HepG2 (cell line): ENCODE measurements around the gene SNIP1. TPM values are rescaled to one million over a fixed set of nuclear protein-coding genes. Genes with fewer than 3 reads are reported as not detected.

Experiments used
- ATAC-seq: fragments of 200-7000 bp; cut with Tn5 transposase; 3 replicates; pipeline ENCODE4 v1.9.1; 2020; ENCODE audit warnings: mild to moderate bottlenecking, moderate library complexity
- BruUV-seq: library from RNA; stranded (reverse); fragments of 400-500 nt; replicated peaks from 2 replicates; lab custom pipeline; 2021; lab: Mats Ljungman, UMichigan
- CTCF ChIA-PET: fragments of 300-600 bp; formaldehyde crosslinking; extraction: SDS; loops from one replicate; lab custom pipeline; 2021; ENCODE audit warnings: low total read pairs, inconsistent platforms, low intra/inter-chr PET ratio; lab: Yijun Ruan, JAX
- POLR2A ChIA-PET: fragments of 350-600 bp; sonication (Branson Sonifier 250); formaldehyde crosslinking; loops from one replicate; lab custom pipeline; 2020; ENCODE audit warnings: antibody characterized with exemption, inconsistent platforms; lab: Yijun Ruan, JAX
- DNase-seq: peaks from one replicate; pipeline ENCODE4 v3.0.0-alpha.2; 2015; ENCODE audit warnings: low spot score
- FAIRE-seq: peaks from 3 replicates; lab custom pipeline; 2011; peaks lifted over from hg19 to GRCh38; lab: Jason Lieb, UNC
- H2AFZ ChIP-seq: one replicate; pipeline ENCODE4 v1.6.1; 2011; ENCODE audit warnings: low read length, inconsistent platforms
- H3K27ac ChIP-seq: fragments of 300-600 bp; 3 replicates; pipeline ENCODE4 v1.8.0; 2011; ENCODE audit warnings: mixed run types, mild to moderate bottlenecking, mixed read lengths, low read length, inconsistent platforms; ENCODE audit not compliant: insufficient read depth; ENCODE audit errors: extremely low read length
- H3K27me3 ChIP-seq, 2 experiments: fragments of 200-600 bp in 1 of 2; 2 replicates in 1 of 2; 3 replicates in 1 of 2; pipeline versions ENCODE4 v1.6.0 to v1.8.0; 2011; ENCODE audit warnings: low read length in 2 of 2, mild to moderate bottlenecking in 2 of 2, moderate library complexity in 2 of 2, inconsistent platforms in 1 of 2; ENCODE audit not compliant: insufficient read depth in 2 of 2, control insufficient read depth in 1 of 2
- H3K36me3 ChIP-seq, 2 experiments: fragments of 200-600 bp in 1 of 2; replicated peaks in 1 of 2; 2 replicates in 1 of 2; 3 replicates in 1 of 2; pipeline versions ENCODE4 v1.5.1 to v1.8.0; 2011; ENCODE audit warnings: low read length in 2 of 2, inconsistent platforms in 1 of 2; ENCODE audit not compliant: insufficient read depth in 2 of 2, control insufficient read depth in 1 of 2
- H3K4me1 ChIP-seq: 2 replicates; pipeline ENCODE4 v1.5.1; 2012; ENCODE audit warnings: low read length, inconsistent platforms; ENCODE audit not compliant: insufficient read depth
- H3K4me2 ChIP-seq: 2 replicates; pipeline ENCODE4 v1.6.0; 2011; ENCODE audit warnings: low read depth, low read length, inconsistent platforms
- H3K4me3 ChIP-seq, 3 experiments: fragments of 200-600 bp in 1 of 3; sonication (generic), shearing (Covaris generic) in 1 of 3; replicated peaks in 1 of 3; 2 replicates each; pipeline ENCODE4 v1.5.1; 2011 to 2016; ENCODE audit warnings: low read length in 3 of 3, inconsistent platforms in 2 of 3, low read depth in 2 of 3, mild to moderate bottlenecking in 2 of 3, control low read depth in 1 of 3, mixed read lengths in 1 of 3; ENCODE audit not compliant: insufficient read depth in 1 of 3
- H3K79me2 ChIP-seq: one replicate; pipeline ENCODE4 v1.6.1; 2011; ENCODE audit warnings: low read length, inconsistent platforms; ENCODE audit not compliant: insufficient read depth
- H3K9ac ChIP-seq: 2 replicates; pipeline ENCODE4 v1.6.0; 2011; ENCODE audit warnings: mild to moderate bottlenecking, low read depth, low read length, inconsistent platforms; ENCODE audit not compliant: insufficient read depth
- H3K9me3 ChIP-seq: 2 replicates; pipeline ENCODE4 v1.5.1; 2012; ENCODE audit warnings: mild to moderate bottlenecking, low read length
- H4K20me1 ChIP-seq: 2 replicates; pipeline ENCODE4 v1.6.0; 2011; ENCODE audit warnings: inconsistent platforms, mild to moderate bottlenecking, low read length, moderate library complexity; ENCODE audit not compliant: insufficient read depth
- GPBP1L1 ChIP-seq: sonication (generic); formaldehyde crosslinking; IDR thresholded peaks from 2 replicates; pipeline ENCODE4 v1.5.0; 2020; ENCODE audit warnings: mild to moderate bottlenecking, missing genetic modification reagents
- HNRNPH1 ChIP-seq: fragments of 200-400 bp; formaldehyde crosslinking; optimal IDR thresholded peaks from 2 replicates; pipeline ENCODE3; 2017; ENCODE audit warnings: mild to moderate bottlenecking, low read depth, low read length
- MYPOP ChIP-seq: sonication (generic); formaldehyde crosslinking; IDR thresholded peaks from 2 replicates; pipeline ENCODE4 v1.8.1; 2023; ENCODE audit warnings: mild to moderate bottlenecking, moderate library complexity, missing genetic modification reagents
- NCOR1 ChIP-seq: fragments of 200-600 bp; sonication (generic); IDR thresholded peaks from 2 replicates; pipeline ENCODE4 v1.7.0; 2017; ENCODE audit warnings: antibody characterized with exemption, low read length, borderline replicate concordance
- SOX13 ChIP-seq, 3 experiments: fragments of 450-650 bp in 1 of 3; sonication (generic) in 1 of 3; formaldehyde crosslinking in 1 of 3; IDR thresholded peaks in 2 of 3; conservative IDR thresholded peaks in 1 of 3; 2 replicates each; pipeline versions ENCODE4 v1.5.0 to v1.6.1; 2016 to 2020; ENCODE audit warnings: antibody characterized with exemption in 1 of 3, mild to moderate bottlenecking in 1 of 3, missing compliant biosample characterization in 1 of 3, missing genetic modification reagents in 1 of 3, moderate library complexity in 1 of 3
- TOE1 ChIP-seq: sonication (generic); formaldehyde crosslinking; IDR thresholded peaks from 2 replicates; pipeline ENCODE4 v1.4.0; 2020; ENCODE audit warnings: mild to moderate bottlenecking, missing genetic modification reagents
- TRIM24 ChIP-seq: sonication (generic); formaldehyde crosslinking; IDR thresholded peaks from 2 replicates; pipeline ENCODE4 v1.8.0; 2022; ENCODE audit warnings: mild to moderate bottlenecking, missing genetic modification reagents
- WGBS: methylation state at CpG from one replicate; pipeline ENCODE4 v1.1.6; 2017; ENCODE audit warnings: low lambda C conversion rate; 5-methylcytosine and 5-hydroxymethylcytosine counted together
- in situ Hi-C: cut with HindIII; loops from 2 replicates; pipeline ENCODE4 v1.10.0; 2017; ENCODE audit warnings: low pct_unique_long_range_greater_than_20kb; ENCODE audit not compliant: extremely low pct_ligation_motif_present
- intact Hi-C: fragments of 100-400 bp; cut with micrococcal nuclease; formaldehyde crosslinking; loops from one replicate; pipeline ENCODE4 v1.10.0; 2022; ENCODE audit not compliant: unreplicated experiment
- polyA plus RNA-seq, 8 experiments: library from polyadenylated mRNA; depleted of rRNA in 3 of 8; stranded (reverse) in 7 of 8; unstranded in 1 of 8; fragments of >200 nt; fragmentation: Illumina TruSeq in 4 of 8; extraction: Trizol in 4 of 8; gene quantifications; 2 replicates each; pipeline versions ENCODE4 v1.2.1 to v1.2.3, GENCODE V29; 2011 to 2016; ENCODE audit warnings: low read depth in 4 of 8, missing spikeins in 1 of 8, mixed read lengths in 1 of 8; ENCODE audit not compliant: insufficient read depth in 1 of 8
- total RNA-seq, 5 experiments: library from RNA; depleted of rRNA; stranded (reverse); fragments of >200 nt; fragmentation: Illumina TruSeq; extraction: Trizol; gene quantifications; 2 replicates each; pipeline ENCODE4 v1.2.3, GENCODE V29; 2016; ENCODE audit warnings: low read depth in 1 of 5
- TF ChIP-seq, protein P1 (sequence below), 2 experiments: sonication (generic) in 1 of 2; formaldehyde crosslinking in 1 of 2; IDR thresholded peaks; 2 replicates each; pipeline versions ENCODE4 v1.6.1 to v1.9.0; 2014 to 2022; ENCODE audit warnings: antibody characterized with exemption in 1 of 2, borderline replicate concordance in 1 of 2, inconsistent platforms in 1 of 2, low read depth in 1 of 2, missing genetic modification reagents in 1 of 2

The SNIP1 gene
- total and polyA plus RNA-seq, 2 of the 13 experiments (the other 11 are each of a cell fraction or from before 2014, with no cell fraction given) = 5.5 to 11.2 TPM

DNA sequence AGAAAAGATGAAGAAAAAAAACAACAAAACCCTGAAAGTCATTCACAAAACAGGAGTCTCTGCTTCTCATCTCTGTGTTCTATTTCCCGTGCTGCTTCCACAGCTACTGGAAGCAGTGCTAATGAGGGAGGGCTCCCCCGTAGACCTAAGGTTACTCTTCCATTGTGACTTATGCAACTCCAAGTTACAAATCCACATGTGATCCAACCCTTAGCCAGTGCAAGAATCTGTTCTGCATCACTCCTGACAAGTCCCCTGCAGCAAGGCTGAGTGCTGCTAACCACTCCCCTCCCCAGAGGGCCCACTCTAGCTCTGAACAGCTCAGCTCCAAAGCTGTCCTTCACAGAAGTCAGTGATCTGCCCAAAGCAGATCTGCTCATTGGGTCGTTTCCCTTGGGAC lies 12.9 kb upstream of the SNIP1 start:
- no peaks in the 10 kb centered on the region for H4K20me1 ChIP-seq
- in situ Hi-C loops = no loop called here
- WGBS = 94% methylated on average over 3 of the region's 3 CpGs
- no peaks in the 10 kb centered on the region for H3K27me3 ChIP-seq
- CTCF ChIA-PET = no interaction called here
- POLR2A ChIA-PET = no interaction called here
- ATAC-seq = no peak
- no peak for FAIRE-seq
- H3K79me2 ChIP-seq = no peaks in the 10 kb centered on the region
- no peak overlapping the region for H3K4me3 ChIP-seq
- intact Hi-C loops = no loop called here
- TF ChIP-seq HNRNPH1 (no peak), MYPOP (no peak), SOX13 (IDR thresholded peaks at IDR 0.05) (no peak), SOX13 (CRISPR knock-in tag; conservative IDR thresholded peaks at IDR 0.05 in 1 of 2, IDR thresholded peaks at IDR 0.05 in 1 of 2) (no peak), TOE1 (no peak), TRIM24 (CRISPR knock-in tag) (no peak)
- TF ChIP-seq, all 625 proteins: peak for 0
- H3K9me3 ChIP-seq = no peaks in the 10 kb centered on the region
- no peak overlapping the region for H2AFZ ChIP-seq
- no peak overlapping the region for H3K9ac ChIP-seq
- DNase-seq = no peak
- peaks cover 17% of the 10 kb centered on the region for H3K4me1 ChIP-seq
- peaks cover 19 to 67% of the 10 kb centered on the region in 2 experiments for H3K36me3 ChIP-seq
- H3K27ac ChIP-seq = no peak overlapping the region
- no peak overlapping the region for H3K4me2 ChIP-seq
- no TSS peak for BruUV-seq

GRCh38 chr1:37564892-37565291 lies 10.8 kb upstream of the SNIP1 start:
- Histone ChIP-seq H3K4me3 (no peak overlapping the region), H3K36me3 (peaks cover 13 to 49% of the 10 kb centered on the region in 2 experiments), H3K4me1 (peaks cover 38% of the 10 kb centered on the region), H2AFZ (no peak overlapping the region), H3K4me2 (no peak overlapping the region), H4K20me1 (no peaks in the 10 kb centered on the region), H3K9ac (no peak overlapping the region), H3K9me3 (no peaks in the 10 kb centered on the region), H3K79me2 (no peaks in the 10 kb centered on the region), H3K27me3 (no peaks in the 10 kb centered on the region), H3K27ac (no peak overlapping the region)
- in situ Hi-C loops (no loop called here), intact Hi-C loops (no loop called here)
- no peak for ATAC-seq
- ChIA-PET POLR2A (interaction anchor here (1.4 kb wide), 1 partner anchor 50 kb away, joined by 4 read pairs; the partner anchor contains the start of gene MEAF6), CTCF (no interaction called here)
- FAIRE-seq = no peak
- DNase-seq = no peak
- BruUV-seq = no TSS peak
- TF ChIP-seq NCOR1 (no peak), GPBP1L1 (CRISPR knock-in tag) (no peak)
- TF ChIP-seq, protein P1, sequence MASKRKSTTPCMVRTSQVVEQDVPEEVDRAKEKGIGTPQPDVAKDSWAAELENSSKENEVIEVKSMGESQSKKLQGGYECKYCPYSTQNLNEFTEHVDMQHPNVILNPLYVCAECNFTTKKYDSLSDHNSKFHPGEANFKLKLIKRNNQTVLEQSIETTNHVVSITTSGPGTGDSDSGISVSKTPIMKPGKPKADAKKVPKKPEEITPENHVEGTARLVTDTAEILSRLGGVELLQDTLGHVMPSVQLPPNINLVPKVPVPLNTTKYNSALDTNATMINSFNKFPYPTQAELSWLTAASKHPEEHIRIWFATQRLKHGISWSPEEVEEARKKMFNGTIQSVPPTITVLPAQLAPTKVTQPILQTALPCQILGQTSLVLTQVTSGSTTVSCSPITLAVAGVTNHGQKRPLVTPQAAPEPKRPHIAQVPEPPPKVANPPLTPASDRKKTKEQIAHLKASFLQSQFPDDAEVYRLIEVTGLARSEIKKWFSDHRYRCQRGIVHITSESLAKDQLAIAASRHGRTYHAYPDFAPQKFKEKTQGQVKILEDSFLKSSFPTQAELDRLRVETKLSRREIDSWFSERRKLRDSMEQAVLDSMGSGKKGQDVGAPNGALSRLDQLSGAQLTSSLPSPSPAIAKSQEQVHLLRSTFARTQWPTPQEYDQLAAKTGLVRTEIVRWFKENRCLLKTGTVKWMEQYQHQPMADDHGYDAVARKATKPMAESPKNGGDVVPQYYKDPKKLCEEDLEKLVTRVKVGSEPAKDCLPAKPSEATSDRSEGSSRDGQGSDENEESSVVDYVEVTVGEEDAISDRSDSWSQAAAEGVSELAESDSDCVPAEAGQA (IDR thresholded peaks at IDR 0.05; ENCODE audit: low read depth) = no peak
- TF ChIP-seq, protein P1 (CRISPR knock-in tag; IDR thresholded peaks at IDR 0.05; ENCODE audit: borderline replicate concordance) = no peak
